WTC11 (cell line): ENCODE measurements around the gene RNF146. TPM values are rescaled to one million over a fixed set of nuclear protein-coding genes. Genes with fewer than 3 reads are reported as not detected.

ENCODE experiments used
- ATAC-seq: fragments of 200-7000 bp; cut with Tn5 transposase; 2 replicates; pipeline ENCODE4 v1.10.0; 2021; ENCODE audit warnings: mild to moderate bottlenecking, moderate library complexity
- CTCF ChIA-PET: fragments of 300-600 bp; sonication (Branson Sonifier 250); formaldehyde crosslinking; loops from one replicate; lab custom pipeline; 2021; ENCODE audit warnings: antibody characterized with exemption; lab: Charles Lee
- POLR2A ChIA-PET: fragments of 350-600 bp; sonication (Branson Sonifier 250); formaldehyde crosslinking; loops from one replicate; lab custom pipeline; 2021; ENCODE audit warnings: antibody characterized with exemption; lab: Charles Lee
- DNase-seq: peaks from one replicate; pipeline ENCODE4 v3.0.0; 2021; ENCODE audit warnings: low spot score
- H3K27ac Mint-ChIP-seq: 2 replicates; pipeline ENCODE4 v1.8.0; 2021; ENCODE audit warnings: mixed read lengths
- H3K27me3 Mint-ChIP-seq: 2 replicates; pipeline ENCODE4 v1.8.0; 2021; ENCODE audit warnings: low read depth, mild to moderate bottlenecking, moderate library complexity, mixed read lengths
- H3K36me3 Mint-ChIP-seq: 2 replicates; pipeline ENCODE4 v1.8.0; 2021; ENCODE audit warnings: mixed read lengths
- H3K4me1 Mint-ChIP-seq: 2 replicates; pipeline ENCODE4 v1.8.0; 2022; ENCODE audit warnings: mixed read lengths
- H3K4me3 Mint-ChIP-seq: 2 replicates; pipeline ENCODE4 v1.8.0; 2021; ENCODE audit warnings: mild to moderate bottlenecking, moderate library complexity, mixed read lengths
- H3K9me3 Mint-ChIP-seq: 2 replicates; pipeline ENCODE4 v1.8.0; 2021; ENCODE audit warnings: mixed read lengths
- ATF1 ChIP-seq: sonication (generic); formaldehyde crosslinking; IDR thresholded peaks from 2 replicates; pipeline ENCODE4 v1.8.1; 2023; ENCODE audit warnings: mild to moderate bottlenecking, moderate library complexity, missing genetic modification reagents
- CREM ChIP-seq: sonication (generic); formaldehyde crosslinking; IDR thresholded peaks from 2 replicates; pipeline ENCODE4 v1.8.1; 2022; ENCODE audit warnings: mild to moderate bottlenecking, missing genetic modification reagents, moderate library complexity
- FOXK1 ChIP-seq: sonication (generic); formaldehyde crosslinking; IDR thresholded peaks from 2 replicates; pipeline ENCODE4 v1.8.0; 2022; ENCODE audit warnings: mild to moderate bottlenecking, moderate library complexity, missing genetic modification reagents
- FOXP1 ChIP-seq: sonication (generic); formaldehyde crosslinking; IDR thresholded peaks from 2 replicates; pipeline ENCODE4 v1.8.0; 2022; ENCODE audit warnings: missing genetic modification reagents, mild to moderate bottlenecking, moderate library complexity, borderline replicate concordance
- GABPB1 ChIP-seq: sonication (generic); formaldehyde crosslinking; IDR thresholded peaks from 2 replicates; pipeline ENCODE4 v1.8.1; 2023; ENCODE audit warnings: mild to moderate bottlenecking, missing genetic modification reagents
- GRHL2 ChIP-seq: fragments of 250-450 bp; sonication (Bioruptor Pico); IDR thresholded peaks from 2 replicates; pipeline ENCODE4 v1.8.0; 2022; ENCODE audit warnings: mild to moderate bottlenecking, moderate library complexity; ENCODE audit not compliant: insufficient replicate concordance, severe bottlenecking
- MYBL2 ChIP-seq: sonication (generic); formaldehyde crosslinking; IDR thresholded peaks from 2 replicates; pipeline ENCODE4 v1.8.1; 2023; ENCODE audit warnings: mild to moderate bottlenecking, moderate library complexity, missing genetic modification reagents
- NFATC4 ChIP-seq: fragments of 250-450 bp; sonication (Bioruptor Pico); IDR thresholded peaks from 2 replicates; pipeline ENCODE4 v1.9.0; 2021; ENCODE audit warnings: mild to moderate bottlenecking
- NFYB ChIP-seq: sonication (generic); formaldehyde crosslinking; conservative IDR thresholded peaks from 2 replicates; pipeline ENCODE4 v1.8.0; 2022; ENCODE audit warnings: low read depth, missing genetic modification reagents
- NR2C2 ChIP-seq: sonication (generic); formaldehyde crosslinking; IDR thresholded peaks from 2 replicates; pipeline ENCODE4 v1.8.0; 2022; ENCODE audit warnings: mild to moderate bottlenecking, missing genetic modification reagents
- RORB ChIP-seq: fragments of 250-450 bp; sonication (Bioruptor Pico); IDR thresholded peaks from 2 replicates; pipeline ENCODE4 v1.9.0; 2021; ENCODE audit warnings: mild to moderate bottlenecking
- TCF7 ChIP-seq: sonication (generic); formaldehyde crosslinking; IDR thresholded peaks from 2 replicates; pipeline ENCODE4 v1.8.0; 2022; ENCODE audit warnings: mild to moderate bottlenecking, low read depth, missing genetic modification reagents, moderate library complexity
- TP53 ChIP-seq: sonication (generic); formaldehyde crosslinking; IDR thresholded peaks from 2 replicates; pipeline ENCODE4 v1.8.1; 2023; ENCODE audit warnings: mild to moderate bottlenecking, missing genetic modification reagents
- ZNF317 ChIP-seq: sonication (generic); formaldehyde crosslinking; IDR thresholded peaks from 2 replicates; pipeline ENCODE4 v1.8.1; 2023; ENCODE audit warnings: low read depth, mild to moderate bottlenecking, moderate library complexity, missing genetic modification reagents, borderline replicate concordance
- ZNF396 ChIP-seq: fragments of 250-450 bp; sonication (Bioruptor Pico); IDR thresholded peaks from 2 replicates; pipeline ENCODE4 v1.8.0; 2021; ENCODE audit warnings: mild to moderate bottlenecking, moderate library complexity, borderline replicate concordance
- ZNF416 ChIP-seq: fragments of 250-450 bp; sonication (Bioruptor Pico); IDR thresholded peaks from 2 replicates; pipeline ENCODE4 v1.9.0; 2021; ENCODE audit warnings: mild to moderate bottlenecking, inconsistent platforms
- total RNA-seq: library from RNA; stranded (reverse); gene quantifications from 3 replicates; pipeline ENCODE4 v1.2.3, GENCODE V29; 2021
- TF ChIP-seq, protein P1 (sequence below): sonication (generic); formaldehyde crosslinking; IDR thresholded peaks from 2 replicates; pipeline ENCODE4 v1.8.1; 2023; ENCODE audit warnings: mild to moderate bottlenecking, missing genetic modification reagents
- TF ChIP-seq, protein P2 (sequence below): sonication (generic); formaldehyde crosslinking; conservative IDR thresholded peaks from 2 replicates; pipeline ENCODE4 v1.8.1; 2022; ENCODE audit warnings: mild to moderate bottlenecking, missing genetic modification reagents
- TF ChIP-seq, protein P3 (sequence below): fragments of 250-450 bp; sonication (Bioruptor Pico); IDR thresholded peaks from 2 replicates; pipeline ENCODE4 v1.9.0; 2021; ENCODE audit warnings: mild to moderate bottlenecking, borderline replicate concordance
- TF ChIP-seq, protein P4 (sequence below): sonication (generic); formaldehyde crosslinking; IDR thresholded peaks from 2 replicates; pipeline ENCODE4 v1.8.0; 2022; ENCODE audit warnings: mild to moderate bottlenecking, missing genetic modification reagents
- TF ChIP-seq, protein P5 (sequence below): sonication (generic); formaldehyde crosslinking; IDR thresholded peaks from 2 replicates; pipeline ENCODE4 v1.8.1; 2022; ENCODE audit warnings: mild to moderate bottlenecking, moderate library complexity, missing genetic modification reagents
- TF ChIP-seq, protein P6 (sequence below): fragments of 250-450 bp; sonication (Bioruptor Pico); IDR thresholded peaks from 2 replicates; pipeline ENCODE4 v1.9.0; 2021; ENCODE audit warnings: mild to moderate bottlenecking
- TF ChIP-seq, protein P7 (sequence below): fragments of 250-450 bp; sonication (Bioruptor Pico); IDR thresholded peaks from 2 replicates; pipeline ENCODE4 v1.9.0; 2021; ENCODE audit warnings: moderate library complexity, mild to moderate bottlenecking, inconsistent platforms, borderline replicate concordance
- TF ChIP-seq, protein P8 (sequence below): sonication (generic); formaldehyde crosslinking; IDR thresholded peaks from 2 replicates; pipeline ENCODE4 v1.8.0; 2023; ENCODE audit warnings: missing genetic modification reagents

The RNF146 gene
- total RNA-seq, 1 experiment from 2014 or later: 27.3 TPM

DNA sequence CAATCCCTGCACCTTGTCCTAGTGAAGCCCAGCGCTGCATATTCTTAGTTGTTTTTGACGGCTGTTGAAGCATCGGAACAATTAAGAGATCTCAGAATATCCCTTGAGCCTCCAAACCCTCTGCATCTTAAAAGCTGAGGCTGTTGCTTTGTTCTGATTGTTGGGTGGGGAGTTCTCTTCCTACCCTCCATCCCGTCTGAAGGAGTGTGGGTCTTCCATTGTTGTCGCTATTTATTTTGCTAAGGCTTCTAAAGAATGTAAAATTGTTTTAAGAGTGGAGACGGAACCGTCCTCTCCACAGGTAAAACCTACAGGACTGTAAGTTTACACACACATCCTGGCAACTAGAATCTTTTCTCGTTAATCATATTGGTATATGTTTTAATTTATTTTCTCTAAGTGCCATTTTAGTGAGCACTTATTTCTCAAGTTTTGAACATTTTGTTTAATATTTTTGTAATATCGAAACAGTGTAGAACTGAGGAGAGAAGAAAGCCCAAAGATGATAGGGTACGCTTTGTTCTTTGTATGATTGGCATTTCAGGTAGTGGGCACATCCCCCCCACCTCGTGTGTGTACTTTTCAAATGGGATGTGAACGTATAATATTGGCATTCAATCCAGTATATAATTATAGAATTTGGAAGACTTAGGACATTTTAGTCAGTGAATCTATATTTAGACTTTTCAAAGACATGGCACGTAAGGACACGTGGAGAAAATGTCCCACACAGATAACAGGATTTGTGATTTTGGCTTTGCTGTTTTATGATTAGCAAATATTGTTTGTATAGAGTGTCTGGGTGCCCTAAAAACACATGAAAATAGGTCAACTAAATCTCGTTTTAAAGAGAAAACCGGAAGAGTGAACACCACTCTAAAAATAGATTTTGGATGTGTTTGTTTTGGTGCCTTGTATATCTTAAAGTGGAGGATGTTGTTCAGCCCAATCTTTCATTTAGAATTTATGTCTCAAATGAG is 1.3 kb downstream of the RNF146 start (continued):
- TF ChIP-seq NR2C2 (CRISPR knock-in tag) (no peak), MYBL2 (CRISPR knock-in tag) (no peak), ATF1 (CRISPR knock-in tag) (no peak), RORB (CRISPR knock-in tag) (no peak), ZNF416 (CRISPR knock-in tag) (no peak)
- TF ChIP-seq, protein P1, sequence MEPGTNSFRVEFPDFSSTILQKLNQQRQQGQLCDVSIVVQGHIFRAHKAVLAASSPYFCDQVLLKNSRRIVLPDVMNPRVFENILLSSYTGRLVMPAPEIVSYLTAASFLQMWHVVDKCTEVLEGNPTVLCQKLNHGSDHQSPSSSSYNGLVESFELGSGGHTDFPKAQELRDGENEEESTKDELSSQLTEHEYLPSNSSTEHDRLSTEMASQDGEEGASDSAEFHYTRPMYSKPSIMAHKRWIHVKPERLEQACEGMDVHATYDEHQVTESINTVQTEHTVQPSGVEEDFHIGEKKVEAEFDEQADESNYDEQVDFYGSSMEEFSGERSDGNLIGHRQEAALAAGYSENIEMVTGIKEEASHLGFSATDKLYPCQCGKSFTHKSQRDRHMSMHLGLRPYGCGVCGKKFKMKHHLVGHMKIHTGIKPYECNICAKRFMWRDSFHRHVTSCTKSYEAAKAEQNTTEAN (CRISPR knock-in tag): no peak

DNA sequence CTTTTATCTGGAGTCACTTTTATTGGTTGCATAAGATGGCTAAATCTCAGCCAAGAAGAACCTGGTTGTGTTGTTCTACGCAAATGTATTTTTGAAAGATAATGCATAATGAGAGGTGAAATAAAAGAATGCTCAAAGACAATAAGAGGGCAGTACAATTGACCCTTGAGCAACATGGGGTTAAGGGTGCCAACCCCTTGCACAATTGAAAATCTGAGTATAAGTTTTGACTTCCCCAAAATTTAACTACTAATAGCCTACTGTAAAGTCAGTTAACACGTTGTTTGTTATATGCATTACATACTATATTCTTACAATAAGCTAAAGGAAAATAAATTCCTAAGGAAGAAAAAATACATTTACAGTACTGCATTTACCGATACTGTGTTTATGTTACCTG is 5.9 kb downstream of the RNF146 start:
- peaks cover 34% of the 10 kb centered on the region for H3K4me1 Mint-ChIP-seq
- no peaks in the 10 kb centered on the region for H3K9me3 Mint-ChIP-seq
- POLR2A ChIA-PET: no interaction called here
- H3K27ac Mint-ChIP-seq: no peak overlapping the region
- CTCF ChIA-PET: no interaction called here
- no peaks in the 10 kb centered on the region for H3K27me3 Mint-ChIP-seq
- DNase-seq (no peak), ATAC-seq (no peak)
- TF ChIP-seq, protein P2, sequence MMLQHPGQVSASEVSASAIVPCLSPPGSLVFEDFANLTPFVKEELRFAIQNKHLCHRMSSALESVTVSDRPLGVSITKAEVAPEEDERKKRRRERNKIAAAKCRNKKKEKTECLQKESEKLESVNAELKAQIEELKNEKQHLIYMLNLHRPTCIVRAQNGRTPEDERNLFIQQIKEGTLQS (CRISPR knock-in tag): no peak
- TF ChIP-seq FOXP1 (CRISPR knock-in tag) (no peak), TP53 (no peak), NFYB (CRISPR knock-in tag) (no peak), GRHL2 (no peak), ZNF317 (no peak), ZNF396 (CRISPR knock-in tag) (no peak), NFATC4 (CRISPR knock-in tag) (no peak), CREM (CRISPR knock-in tag) (no peak), FOXK1 (CRISPR knock-in tag) (no peak), GABPB1 (CRISPR knock-in tag) (no peak), TCF7 (no peak)
- TF ChIP-seq, protein P3, sequence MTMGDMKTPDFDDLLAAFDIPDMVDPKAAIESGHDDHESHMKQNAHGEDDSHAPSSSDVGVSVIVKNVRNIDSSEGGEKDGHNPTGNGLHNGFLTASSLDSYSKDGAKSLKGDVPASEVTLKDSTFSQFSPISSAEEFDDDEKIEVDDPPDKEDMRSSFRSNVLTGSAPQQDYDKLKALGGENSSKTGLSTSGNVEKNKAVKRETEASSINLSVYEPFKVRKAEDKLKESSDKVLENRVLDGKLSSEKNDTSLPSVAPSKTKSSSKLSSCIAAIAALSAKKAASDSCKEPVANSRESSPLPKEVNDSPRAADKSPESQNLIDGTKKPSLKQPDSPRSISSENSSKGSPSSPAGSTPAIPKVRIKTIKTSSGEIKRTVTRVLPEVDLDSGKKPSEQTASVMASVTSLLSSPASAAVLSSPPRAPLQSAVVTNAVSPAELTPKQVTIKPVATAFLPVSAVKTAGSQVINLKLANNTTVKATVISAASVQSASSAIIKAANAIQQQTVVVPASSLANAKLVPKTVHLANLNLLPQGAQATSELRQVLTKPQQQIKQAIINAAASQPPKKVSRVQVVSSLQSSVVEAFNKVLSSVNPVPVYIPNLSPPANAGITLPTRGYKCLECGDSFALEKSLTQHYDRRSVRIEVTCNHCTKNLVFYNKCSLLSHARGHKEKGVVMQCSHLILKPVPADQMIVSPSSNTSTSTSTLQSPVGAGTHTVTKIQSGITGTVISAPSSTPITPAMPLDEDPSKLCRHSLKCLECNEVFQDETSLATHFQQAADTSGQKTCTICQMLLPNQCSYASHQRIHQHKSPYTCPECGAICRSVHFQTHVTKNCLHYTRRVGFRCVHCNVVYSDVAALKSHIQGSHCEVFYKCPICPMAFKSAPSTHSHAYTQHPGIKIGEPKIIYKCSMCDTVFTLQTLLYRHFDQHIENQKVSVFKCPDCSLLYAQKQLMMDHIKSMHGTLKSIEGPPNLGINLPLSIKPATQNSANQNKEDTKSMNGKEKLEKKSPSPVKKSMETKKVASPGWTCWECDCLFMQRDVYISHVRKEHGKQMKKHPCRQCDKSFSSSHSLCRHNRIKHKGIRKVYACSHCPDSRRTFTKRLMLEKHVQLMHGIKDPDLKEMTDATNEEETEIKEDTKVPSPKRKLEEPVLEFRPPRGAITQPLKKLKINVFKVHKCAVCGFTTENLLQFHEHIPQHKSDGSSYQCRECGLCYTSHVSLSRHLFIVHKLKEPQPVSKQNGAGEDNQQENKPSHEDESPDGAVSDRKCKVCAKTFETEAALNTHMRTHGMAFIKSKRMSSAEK: no peak
- TF ChIP-seq, protein P4, sequence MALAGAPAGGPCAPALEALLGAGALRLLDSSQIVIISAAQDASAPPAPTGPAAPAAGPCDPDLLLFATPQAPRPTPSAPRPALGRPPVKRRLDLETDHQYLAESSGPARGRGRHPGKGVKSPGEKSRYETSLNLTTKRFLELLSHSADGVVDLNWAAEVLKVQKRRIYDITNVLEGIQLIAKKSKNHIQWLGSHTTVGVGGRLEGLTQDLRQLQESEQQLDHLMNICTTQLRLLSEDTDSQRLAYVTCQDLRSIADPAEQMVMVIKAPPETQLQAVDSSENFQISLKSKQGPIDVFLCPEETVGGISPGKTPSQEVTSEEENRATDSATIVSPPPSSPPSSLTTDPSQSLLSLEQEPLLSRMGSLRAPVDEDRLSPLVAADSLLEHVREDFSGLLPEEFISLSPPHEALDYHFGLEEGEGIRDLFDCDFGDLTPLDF: no peak
- TF ChIP-seq, protein P5, sequence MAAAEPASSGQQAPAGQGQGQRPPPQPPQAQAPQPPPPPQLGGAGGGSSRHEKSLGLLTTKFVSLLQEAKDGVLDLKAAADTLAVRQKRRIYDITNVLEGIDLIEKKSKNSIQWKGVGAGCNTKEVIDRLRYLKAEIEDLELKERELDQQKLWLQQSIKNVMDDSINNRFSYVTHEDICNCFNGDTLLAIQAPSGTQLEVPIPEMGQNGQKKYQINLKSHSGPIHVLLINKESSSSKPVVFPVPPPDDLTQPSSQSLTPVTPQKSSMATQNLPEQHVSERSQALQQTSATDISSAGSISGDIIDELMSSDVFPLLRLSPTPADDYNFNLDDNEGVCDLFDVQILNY: no peak
- TF ChIP-seq, protein P1 (CRISPR knock-in tag): no peak
- TF ChIP-seq, protein P6, sequence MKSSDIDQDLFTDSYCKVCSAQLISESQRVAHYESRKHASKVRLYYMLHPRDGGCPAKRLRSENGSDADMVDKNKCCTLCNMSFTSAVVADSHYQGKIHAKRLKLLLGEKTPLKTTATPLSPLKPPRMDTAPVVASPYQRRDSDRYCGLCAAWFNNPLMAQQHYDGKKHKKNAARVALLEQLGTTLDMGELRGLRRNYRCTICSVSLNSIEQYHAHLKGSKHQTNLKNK (CRISPR knock-in tag): no peak
- TF ChIP-seq, protein P7, sequence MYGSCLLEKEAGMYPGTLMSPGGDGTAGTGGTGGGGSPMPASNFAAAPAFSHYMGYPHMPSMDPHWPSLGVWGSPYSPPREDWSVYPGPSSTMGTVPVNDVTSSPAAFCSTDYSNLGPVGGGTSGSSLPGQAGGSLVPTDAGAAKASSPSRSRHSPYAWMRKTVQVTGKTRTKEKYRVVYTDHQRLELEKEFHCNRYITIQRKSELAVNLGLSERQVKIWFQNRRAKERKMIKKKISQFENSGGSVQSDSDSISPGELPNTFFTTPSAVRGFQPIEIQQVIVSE: no peak
- TF ChIP-seq, protein P8, sequence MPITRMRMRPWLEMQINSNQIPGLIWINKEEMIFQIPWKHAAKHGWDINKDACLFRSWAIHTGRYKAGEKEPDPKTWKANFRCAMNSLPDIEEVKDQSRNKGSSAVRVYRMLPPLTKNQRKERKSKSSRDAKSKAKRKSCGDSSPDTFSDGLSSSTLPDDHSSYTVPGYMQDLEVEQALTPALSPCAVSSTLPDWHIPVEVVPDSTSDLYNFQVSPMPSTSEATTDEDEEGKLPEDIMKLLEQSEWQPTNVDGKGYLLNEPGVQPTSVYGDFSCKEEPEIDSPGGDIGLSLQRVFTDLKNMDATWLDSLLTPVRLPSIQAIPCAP (CRISPR knock-in tag): no peak
- H3K4me3 Mint-ChIP-seq: no peak overlapping the region
- peaks cover 4% of the 10 kb centered on the region; the same call in 1 of the 2 replicates for H3K36me3 Mint-ChIP-seq
